H4 (cell line): ENCODE measurements around the gene STK4. TPM values are rescaled to one million over a fixed set of nuclear protein-coding genes. Genes with fewer than 3 reads are reported as not detected.

Experiments used
- DNase-seq: peaks from one replicate; pipeline ENCODE4 v3.0.0-alpha.2; 2015; ENCODE audit warnings: low spot score
- total RNA-seq: library from RNA; depleted of rRNA; stranded (reverse); fragments of >200 nt; shearing (Covaris generic); gene quantifications from 2 replicates; pipeline ENCODE4 v1.2.3, GENCODE V29; 2014; rRNA removed

The STK4 gene
- 12.8 and 14.3 TPM in 2 replicates for total RNA-seq

- DNase-seq = peak; percentile 89
Measured at GRCh38 chr20:44966030-44966961, at the start of gene STK4. STK4 (plus strand) TSS chr20:44966512; CDS start chr20:44966569, 57 bp downstream.

- no peak for DNase-seq
Measured at GRCh38 chr20:44916586-44916985, 49.7 kb upstream of the STK4 start.

- no peak for DNase-seq
Measured at GRCh38 chr20:44917399-44917798, 48.9 kb upstream of the STK4 start.

DNA sequence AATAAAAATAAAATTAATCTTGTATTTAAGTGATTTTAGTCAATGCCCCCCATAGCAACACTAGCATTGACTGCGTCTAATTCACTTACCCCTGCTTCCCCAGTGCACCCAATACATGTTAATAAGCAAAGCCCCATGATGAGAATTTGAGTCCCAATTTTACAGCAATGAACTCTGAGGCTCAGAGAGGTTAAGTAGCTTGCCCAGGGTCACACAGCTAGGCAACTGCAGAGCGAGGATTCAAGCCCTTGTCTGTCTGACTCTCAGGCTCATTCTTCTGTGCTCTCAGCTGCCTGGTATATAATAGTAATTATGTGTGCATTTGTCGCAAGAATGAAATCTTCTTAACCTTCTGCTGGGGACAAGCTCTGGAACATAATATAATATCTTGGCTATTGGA lies 48.0 kb upstream of the STK4 start:
- no peak for DNase-seq

DNA sequence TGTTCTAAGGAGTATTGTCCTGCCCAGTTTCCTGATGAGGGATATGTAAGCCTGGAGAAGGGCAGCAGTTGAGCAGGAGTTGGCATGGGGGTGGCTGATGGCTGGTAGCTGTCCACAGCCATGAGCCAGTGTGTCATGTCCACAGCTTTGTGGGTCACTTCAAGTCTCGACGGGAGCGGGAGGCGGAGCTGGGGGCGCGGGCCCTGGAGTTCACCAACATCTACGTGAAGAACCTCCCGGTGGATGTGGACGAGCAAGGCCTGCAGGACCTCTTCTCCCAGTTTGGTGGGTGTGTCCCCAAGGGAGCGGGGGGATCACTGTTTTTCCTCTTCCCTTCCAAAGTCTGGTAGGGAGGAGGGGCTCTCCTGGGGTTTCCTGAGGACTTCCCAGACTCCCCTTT lies 47.6 kb upstream of the STK4 start:
- DNase-seq = no peak

DNA sequence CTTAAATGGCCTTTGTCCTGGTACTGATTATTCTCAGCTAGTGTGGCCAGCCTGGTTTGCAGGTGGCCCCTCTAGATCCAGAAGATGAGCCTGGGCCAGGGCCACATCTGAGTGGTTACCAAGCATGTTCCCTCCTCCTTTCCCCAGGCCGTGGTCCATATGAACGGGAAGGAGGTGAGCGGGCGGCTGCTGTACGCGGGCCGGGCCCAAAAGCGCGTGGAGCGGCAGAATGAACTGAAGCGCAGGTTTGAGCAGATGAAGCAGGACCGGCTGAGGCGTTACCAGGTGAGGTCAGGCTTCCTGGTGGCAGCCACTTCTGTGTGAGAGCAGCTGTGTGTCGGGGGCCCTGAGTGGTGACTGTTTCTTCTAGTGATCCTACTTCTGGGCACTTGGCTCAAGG lies 44.9 kb upstream of the STK4 start:
- DNase-seq = no peak

DNA sequence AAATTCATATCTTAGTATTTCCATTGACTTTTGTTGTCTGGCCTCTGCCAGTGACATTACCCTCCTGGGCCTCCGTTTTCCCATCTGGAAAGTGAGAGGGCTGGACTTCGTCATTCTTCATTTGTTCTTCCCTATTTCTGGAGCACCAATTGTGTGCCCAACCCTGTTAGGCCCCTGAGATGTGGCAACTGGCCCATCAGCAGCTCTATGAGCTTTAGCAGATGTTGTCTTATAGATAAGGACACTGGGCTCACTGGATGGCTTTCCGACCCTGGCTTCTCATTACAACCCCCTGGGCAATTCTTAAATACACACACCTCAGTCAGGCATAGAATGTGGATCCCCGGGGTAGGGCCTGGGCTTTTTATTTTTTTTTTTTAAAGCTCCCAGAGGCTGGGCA lies 41.8 kb upstream of the STK4 start:
- no peak for DNase-seq

- DNase-seq = no peak
Measured at GRCh38 chr20:44928595-44928994, 37.7 kb upstream of the STK4 start.

DNA sequence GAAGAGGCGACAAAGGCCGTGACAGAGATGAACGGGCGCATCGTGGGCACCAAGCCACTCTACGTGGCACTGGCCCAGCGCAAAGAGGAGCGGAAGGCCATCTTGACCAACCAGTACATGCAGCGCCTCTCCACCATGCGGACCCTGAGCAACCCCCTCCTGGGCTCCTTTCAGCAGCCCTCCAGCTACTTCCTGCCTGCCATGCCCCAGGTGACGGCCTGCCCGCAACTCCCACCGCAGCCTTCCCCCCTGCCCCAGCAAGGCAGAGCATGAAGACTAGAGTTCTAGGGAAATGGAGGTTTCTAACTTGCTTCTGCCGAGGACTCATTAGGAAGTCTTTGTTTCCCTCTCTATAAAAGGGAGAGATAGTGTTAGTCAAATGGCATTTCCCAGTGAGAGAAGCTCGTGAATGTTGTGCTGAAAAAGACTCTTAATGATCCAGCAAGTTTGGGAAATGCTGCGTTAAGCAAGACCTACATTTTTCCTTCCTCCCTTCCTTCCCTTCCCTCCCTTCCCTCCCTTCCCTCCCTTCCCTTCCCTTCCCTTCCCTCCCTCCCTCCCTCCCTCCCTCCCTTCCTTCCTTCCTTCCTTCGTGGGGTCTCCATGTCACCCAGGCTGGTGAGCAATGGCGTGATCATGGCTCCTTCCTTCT lies 35.7 kb upstream of the STK4 start:
- DNase-seq = no peak

DNA sequence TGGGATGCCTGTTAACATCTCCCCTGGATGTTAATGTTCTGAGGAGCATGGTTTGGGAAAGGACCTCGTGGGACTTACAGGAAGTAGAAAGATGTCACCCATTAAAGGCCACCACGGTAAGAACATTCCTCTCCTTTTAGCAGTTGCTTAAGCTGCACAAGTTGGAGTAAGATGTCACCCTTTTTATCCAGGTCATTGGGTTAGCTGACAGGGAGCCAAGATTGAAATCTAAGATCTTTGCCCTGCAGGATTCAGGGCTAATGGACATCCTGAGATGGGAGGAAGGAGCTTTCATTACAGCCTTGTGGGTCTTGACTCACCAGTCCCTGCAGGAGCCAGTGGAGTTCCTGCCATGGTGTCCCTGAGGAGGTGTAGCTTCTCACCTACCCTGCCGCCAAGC lies 34.4 kb upstream of the STK4 start:
- no peak for DNase-seq

GRCh38 chr20:44932916-44933315 lies 33.4 kb upstream of the STK4 start:
- DNase-seq = no peak

DNA sequence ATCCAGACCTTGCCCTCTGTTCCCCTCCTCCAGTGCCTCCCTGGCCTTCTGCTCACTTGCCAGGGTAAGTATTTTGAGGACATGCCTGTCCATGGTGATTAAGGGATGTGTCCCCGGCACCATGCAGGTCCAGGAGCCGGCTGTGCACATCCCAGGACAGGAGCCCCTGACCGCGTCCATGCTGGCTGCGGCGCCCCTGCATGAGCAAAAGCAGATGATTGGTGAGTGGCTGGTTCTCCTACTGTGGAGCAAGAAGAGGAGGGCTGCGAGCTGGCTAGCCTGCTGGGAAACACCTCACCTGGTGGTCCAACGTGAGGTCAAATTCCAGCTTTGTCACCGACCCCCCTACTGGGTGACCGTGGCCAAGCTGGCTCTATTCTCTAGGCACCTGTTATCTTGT lies 29.8 kb upstream of the STK4 start:
- DNase-seq = no peak

DNA sequence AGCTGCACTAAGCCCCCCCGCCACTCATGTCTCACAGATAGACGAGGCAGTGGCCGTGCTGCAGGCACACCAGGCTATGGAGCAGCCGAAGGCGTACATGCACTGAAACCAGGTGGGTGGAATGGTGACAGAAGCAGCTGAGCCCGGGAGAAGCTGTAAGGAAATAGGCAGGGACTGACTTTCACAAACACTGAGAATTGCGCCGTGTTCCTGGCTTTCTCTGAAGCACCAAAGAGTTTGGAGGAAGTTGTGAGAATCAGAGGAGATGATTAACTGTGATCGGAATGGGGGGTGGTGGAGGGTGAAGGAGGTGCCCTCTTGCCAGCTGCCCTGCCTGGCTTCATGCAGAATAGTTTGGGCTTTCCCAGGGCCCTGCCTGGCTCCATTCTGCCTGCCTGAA lies 27.7 kb upstream of the STK4 start:
- no peak for DNase-seq

DNA sequence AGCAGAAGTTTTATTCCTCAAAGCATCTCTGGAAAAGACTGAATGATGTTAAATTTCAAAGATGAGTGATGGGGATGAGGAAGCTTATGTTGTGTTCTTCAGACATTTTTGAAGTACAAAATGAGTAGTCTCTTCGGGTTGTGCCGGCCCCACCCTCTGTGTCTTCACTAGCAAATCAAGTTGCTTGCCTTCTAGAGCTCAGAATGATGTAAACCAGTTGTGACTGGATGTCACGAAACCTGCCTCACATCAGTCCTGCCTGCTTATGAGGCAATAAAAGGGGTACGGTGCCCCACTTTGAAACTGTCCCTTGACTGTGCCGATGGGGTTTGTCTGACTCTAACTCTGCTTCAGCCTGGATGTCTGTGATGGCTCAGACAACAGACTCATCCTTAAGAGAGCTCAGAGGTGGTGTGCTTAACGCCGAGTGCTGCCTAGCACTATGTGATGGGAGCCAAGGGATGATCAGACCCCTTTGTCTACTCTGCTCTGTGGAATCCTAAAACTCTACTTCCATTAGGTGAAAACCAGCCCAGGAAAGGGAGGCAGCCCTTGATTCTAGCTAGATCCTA lies 25.1 kb upstream of the STK4 start:
- no peak for DNase-seq

GRCh38 chr20:44942264-44942973 lies 23.9 kb upstream of the STK4 start:
- DNase-seq = no peak

DNA sequence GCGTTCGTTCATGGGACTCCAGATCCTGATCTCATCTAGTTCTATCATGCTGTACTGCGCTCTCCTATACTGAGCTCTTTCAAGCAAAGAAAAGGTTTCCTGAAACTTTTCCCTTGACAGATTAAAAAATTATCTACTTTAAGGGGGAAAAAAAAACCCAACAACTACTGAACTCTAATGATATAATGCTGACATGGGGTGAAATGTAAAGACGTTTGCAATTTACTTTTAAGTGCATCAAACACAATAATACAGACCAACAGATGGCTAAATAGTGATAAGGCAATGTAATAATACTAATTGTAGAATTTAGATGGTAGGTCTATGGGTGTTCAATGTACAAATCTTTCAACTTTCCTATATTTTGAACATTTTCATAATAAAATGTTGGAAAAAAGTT lies 22.5 kb upstream of the STK4 start:
- DNase-seq = no peak

GRCh38 chr20:44945261-44945660 lies 21.1 kb upstream of the STK4 start:
- no peak for DNase-seq

DNA sequence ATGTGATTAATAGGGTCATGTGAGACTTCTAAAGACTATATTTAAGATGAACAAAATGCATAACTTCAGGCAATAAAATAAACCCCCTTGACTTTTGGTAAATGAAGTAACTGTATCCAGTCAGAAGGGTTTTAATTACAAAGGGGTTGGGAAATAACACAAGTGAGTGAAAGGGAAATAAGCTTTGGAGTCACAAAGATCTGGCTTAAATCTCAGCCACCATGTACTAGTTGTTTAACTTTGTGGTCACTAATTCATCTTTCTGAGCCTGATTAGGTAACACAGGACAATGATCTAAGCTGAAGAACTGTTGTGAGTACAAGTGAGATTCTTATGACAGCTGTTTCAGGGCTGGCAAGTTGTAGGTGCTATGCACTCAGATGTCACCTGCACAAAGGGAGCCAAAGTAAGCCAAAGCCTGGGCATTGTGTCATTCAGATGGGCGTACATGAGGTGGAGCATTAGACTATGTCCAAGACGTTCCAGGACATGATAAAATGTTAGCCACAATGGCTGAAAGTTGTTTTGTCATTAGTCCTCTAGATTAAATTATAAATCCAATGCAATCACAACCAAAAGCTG lies 19.9 kb upstream of the STK4 start:
- no peak for DNase-seq

- no peak for DNase-seq
Measured at GRCh38 chr20:44948107-44948506, 18.2 kb upstream of the STK4 start.

- no peak for DNase-seq
Measured at GRCh38 chr20:44948513-44948912, 17.8 kb upstream of the STK4 start.

DNA sequence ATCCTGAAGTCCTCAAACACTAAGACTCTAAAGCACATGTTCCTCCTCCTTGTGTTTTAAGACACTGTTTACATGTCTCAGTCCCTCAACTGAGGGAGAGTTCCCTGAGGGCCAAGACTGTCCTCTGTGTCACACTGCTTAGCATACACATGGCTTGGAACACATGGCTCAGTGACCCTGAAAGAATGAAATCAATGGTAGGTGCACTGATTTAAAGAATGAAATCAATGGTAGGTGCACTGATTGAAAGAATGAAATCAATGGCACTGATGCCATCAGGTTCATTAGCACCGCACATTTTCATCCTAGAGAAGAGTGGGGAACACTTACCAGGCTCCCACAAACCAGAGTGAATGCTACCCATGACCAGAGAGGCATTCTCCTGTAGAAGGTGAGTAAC lies 15.9 kb upstream of the STK4 start:
- DNase-seq = no peak

DNA sequence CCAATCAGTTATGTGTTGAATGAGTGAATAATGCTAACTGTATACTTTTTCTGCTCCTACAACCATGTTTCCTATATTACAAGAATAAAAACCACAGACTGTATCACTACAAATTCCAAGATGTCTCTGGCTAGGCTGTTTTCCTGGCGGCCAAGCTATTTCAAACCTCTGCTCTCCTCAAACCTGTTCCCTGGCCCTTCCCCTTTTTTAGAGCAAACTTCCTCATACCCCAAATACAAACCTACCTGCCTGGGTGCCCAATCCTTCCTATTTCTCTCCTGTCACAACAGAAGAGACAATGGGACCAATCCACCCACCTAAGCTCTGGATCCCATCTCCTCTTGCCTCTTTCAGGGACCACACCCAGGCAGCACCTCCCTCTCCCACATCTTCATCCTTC lies 13.6 kb upstream of the STK4 start:
- no peak for DNase-seq
